Measurements from ENCODE around the gene RAB30.

RAB30 gene

DNA sequence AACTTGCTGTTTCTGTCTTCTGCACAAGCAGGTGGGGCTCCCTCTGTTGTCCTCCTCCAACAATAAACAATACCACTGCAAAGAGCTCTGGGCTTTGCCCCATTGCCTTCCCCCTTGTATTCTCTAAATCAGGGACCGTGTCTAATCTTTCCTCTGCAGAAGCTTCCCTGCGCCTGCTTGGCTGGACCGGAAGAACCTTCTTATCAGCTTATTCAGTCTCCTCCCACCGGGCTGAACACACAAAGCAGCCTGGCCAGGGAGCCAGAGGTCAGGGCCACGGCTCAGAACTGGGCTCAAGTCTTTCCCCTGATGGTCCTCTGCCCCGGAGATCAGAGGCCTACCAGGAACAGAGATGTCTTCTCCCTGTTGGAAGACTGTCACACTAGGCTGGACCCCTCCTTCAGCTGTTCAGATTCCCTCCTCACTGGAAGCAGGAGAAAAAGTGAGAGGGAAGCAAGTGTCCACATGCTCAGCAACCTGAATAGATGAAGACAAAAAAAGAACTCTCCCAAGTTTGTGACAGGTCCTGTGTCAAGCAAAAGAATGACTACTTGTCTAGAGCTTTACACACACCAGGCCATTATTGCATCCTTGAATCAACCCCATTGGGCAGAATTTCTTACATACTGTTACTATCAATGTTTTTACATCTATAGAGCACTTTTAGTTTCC, 63.7 kb downstream of the RAB30 start:
- no peak for DNase-seq

GRCh38 chr11:83007477-83007876, 64.2 kb downstream of the RAB30 start:
- no peak for DNase-seq

DNA sequence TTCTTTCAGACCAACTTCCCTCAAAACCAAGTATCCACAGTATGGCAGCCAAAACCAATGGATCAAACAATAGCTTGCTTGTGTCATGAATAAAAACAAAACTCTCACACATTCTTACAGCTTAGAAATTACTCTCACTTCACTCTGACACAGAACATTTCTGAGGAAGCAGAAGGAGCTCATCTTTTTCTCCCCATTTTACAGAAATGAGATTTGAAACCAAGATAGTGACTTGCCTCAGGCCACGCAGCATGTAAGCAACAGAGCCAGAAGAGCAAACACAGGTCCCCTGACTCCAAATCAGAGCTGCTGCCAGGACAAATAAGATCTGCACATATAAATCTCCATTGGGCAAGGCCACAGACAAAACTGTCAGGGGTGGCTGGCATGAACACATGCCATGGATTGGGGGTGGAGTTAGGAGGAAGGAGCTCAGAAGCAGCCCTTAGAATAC, 64.8 kb downstream of the RAB30 start:
- no peak for DNase-seq

DNA sequence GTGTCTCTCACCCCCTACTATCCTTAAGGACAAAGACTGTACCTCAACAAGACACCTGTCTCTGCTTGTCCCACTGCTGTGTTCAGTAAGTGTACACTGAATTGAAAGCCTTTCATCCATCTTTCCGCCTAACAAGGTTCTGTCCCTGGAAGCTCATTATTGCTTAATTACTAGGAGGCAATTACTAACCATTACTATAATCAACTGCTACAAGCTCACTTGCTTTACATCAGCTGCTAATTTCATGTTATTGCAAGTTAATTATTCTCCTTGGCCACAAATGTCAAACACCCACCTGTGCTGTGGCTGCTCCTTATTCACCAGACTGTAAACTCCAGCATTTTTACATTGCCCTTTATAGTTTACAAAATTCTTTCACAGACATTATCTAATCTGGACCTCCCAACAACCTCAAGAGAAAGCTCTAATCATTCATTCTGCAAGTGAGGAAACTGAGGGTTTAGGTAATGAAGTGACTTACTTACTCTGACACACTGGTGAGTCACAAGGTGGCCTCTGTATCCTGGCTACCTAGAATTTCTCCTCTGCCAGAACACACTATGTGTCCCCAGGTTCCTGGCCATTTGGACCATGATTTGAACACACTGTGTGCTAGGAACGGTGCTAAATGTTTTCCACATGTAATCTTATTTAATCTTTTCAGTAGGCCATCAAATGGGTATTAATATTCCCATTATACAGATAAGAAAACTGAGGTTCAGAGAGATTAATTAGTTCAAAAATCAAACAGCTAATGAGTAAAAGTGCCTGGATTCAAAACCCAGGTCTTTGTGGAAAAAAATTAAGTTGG, 66.7 kb downstream of the RAB30 start:
- DNase-seq, result no peak

GRCh38 chr11:83002522-83002921, 69.2 kb downstream of the RAB30 start:
- DNase-seq, result no peak

DNA sequence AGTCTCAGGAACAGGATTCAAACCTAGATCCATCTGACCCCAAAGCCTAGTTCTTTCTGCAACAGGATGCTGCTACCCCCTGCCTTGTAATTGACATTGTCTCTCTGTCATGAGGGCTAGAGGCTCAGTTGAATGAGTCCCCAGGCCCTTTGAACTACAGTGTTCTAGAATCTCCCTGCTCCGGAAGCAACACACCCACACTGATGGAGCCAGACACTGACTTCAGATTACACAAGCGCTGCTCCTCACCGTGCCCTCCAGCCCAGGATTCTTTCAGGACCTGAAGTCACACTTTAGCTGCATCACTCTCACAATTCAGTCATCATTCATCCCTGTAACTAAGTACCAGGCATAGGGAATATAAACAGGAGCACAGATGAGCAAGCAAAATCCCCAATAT, 69.6 kb downstream of the RAB30 start:
- DNase-seq, result no peak

GRCh38 chr11:83000381-83000780, 71.3 kb downstream of the RAB30 start:
- no peak for DNase-seq

- no peak for DNase-seq
Observed at GRCh38 chr11:82999232-82999631, 72.5 kb downstream of the RAB30 start.

- DNase-seq, result no peak
Observed at GRCh38 chr11:82998697-82999096, 73.0 kb downstream of the RAB30 start.

DNA sequence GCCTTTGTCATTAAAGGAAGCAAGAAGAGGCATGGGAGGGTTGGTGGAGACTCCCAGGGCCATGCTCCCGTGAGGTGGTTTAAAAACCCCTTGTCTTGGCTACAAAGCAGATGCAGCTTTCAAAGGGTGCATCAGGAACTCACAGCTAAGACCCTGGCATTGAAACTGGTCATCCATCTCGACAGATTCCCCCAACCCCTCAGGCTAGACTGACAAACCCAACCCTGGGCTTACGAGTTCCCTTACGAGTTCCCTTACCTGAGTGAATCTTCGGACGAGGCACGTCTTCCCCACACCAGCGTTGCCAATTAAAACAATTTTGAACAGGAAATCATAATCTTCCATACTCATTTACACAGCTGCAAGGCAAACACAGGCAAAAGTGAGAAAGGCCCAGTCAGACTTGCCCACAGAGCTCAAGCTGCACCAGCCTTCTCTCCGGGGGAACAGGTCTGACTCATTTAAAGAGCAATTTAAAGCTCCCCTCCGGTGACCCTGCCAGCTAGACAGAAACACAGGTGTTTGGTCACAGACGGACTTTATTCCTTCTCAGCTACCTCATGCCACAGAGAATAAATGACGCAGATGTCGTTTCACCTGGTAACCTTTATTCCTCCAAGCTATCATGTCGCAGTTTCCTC, 74.6 kb downstream of the RAB30 start:
- DNase-seq, result no peak

- no peak for DNase-seq
Observed at GRCh38 chr11:82995754-82996398, 75.8 kb downstream of the RAB30 start.

DNA sequence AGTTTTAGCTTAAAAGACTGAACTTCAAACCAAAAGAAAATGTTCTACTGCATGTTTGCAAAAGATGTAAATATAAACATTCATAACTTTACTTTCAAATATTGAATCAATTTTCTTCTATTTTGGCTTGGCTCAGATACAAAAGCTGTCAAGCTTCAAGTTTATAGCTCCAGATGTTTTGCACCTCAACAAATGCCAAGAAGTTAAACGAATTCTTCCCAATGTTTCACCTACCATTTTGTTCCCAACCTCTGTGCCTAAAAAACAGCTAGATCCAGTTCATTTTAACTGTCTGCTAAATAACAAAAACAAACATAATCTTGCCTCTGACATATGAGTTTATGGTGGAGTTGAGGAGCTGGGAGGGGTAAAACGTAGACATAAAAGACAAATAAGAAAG, 76.5 kb downstream of the RAB30 start:
- DNase-seq, result no peak

DNA sequence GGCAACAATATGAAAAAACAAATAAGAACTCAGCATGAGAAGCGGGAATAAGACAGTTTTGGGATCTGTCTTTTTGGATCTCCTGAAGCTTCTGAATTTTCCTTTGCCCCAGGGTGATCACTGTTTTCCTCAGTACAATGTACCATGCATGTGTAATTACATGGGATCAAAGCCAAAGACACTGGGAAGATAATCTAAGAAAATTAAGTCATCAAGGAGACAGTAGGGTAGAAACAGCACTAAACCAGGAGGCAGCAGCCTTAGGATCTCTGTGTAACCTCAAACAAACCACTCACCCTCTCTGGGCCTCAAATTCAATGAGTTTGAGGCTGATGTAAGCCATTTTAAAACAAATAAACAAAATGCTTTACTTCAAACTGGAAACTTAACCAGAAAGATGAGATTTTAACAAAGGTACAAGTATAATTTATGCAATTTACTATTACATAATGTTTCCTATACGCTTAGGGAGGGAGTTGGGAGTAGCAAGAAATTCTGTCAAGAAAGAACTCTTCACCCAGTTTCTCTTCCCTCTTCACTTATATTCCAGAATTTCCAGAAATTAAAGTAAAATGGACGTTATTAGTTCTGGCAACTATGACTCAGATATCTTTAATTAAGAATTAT, 77.0 kb downstream of the RAB30 start:
- DNase-seq, result no peak

DNA sequence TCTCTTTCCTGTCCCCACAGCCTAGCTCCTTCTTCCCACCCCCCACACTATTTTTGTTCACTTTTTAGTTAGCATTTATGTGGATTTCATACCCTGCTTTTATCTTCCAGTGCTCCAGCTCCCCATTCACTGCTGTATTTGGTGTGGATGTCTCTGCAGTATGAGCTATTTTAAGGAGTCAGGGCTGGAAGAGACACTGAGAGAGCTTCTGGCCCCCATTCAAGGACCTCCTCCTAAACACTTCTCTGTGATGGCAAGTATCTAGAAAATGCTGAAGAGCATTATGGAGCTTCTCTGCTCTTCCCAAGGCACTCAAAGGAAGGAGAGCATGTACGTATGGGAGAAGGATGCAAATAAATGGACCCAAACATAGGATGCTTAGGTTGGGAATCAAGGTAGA, 79.5 kb downstream of the RAB30 start:
- DNase-seq, result no peak

- no peak for DNase-seq
Observed at GRCh38 chr11:82989628-82990404, 81.9 kb downstream of the RAB30 start.

- DNase-seq, result no peak
Observed at GRCh38 chr11:82988936-82989627, 82.6 kb downstream of the RAB30 start.

DNA sequence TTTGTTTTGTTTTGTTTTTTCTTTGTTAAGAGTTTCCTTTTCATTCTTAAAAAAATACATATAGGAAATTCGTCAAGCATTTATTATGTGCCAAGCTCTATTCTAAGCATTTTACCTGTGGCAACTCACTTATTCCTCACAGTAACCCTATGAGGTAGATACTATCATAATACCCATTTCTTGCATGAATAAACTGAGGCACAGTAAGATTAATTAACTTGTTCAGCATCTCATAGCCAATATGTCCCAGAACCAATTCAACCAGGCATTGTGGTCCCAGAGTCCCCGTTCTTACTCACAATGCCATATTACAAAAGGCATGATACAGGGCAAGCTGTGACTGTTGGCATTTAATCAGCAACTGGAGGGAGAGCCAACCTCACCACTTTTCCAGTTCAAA, 83.7 kb downstream of the RAB30 start:
- DNase-seq, result no peak

DNA sequence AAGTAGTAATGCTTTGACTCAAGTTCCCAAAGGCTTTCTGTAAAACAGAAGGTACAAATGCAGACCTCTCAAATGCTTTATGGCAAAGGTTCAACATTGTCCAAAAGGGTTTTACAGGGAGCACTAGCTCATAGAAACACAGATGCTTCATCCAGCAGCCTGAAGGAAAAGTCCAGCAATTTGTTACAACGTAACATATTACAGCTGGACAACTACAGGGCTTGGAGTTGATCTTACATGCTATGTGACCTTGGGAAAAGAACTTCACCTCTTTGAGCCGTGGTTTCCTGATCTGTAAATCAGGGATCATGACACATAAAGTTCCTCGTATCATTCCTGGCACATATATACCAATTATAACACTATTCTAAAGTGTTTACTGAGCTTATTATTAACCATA, 85.3 kb downstream of the RAB30 start:
- DNase-seq, result no peak

DNA sequence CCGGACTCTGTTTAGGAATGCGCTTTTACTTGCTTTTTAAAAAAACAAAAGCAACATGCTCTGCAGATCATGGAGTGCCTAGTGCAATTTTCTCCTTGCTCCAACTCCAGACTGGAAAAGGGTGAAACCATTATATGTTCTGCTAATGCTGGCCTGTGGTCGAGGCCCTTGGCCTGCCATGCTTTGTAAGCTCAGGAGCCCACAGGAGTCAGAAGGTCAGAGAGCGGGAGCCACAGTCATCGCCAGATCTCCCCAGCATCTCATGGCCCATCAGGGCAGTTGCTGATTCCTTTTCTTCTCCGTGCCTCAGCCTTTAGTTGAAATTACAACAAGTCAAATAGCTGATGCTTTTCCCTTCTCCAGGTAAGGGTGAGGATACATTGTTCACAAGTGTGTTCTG, 89.8 kb downstream of the RAB30 start:
- DNase-seq, result no peak

GRCh38 chr11:82980947-82981346, 90.8 kb downstream of the RAB30 start:
- no peak for DNase-seq

DNA sequence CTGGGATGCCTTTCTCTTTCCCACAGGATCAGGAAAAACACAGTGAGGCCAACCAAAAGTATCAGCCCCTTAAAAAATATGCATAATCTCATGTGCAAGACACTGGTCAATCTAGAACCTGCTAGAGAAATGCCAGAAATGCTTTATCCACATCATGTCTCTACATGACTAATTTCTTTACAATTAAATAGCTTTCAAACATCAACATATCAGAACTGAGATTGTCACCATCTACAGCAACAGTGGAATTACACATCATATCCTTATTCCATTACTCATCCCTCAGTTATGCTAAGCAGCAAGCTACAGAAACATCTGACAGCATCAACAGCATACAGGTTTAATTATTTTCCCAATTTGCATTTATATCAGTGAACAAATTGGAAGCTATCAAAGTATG, 91.4 kb downstream of the RAB30 start:
- no peak for DNase-seq

DNA sequence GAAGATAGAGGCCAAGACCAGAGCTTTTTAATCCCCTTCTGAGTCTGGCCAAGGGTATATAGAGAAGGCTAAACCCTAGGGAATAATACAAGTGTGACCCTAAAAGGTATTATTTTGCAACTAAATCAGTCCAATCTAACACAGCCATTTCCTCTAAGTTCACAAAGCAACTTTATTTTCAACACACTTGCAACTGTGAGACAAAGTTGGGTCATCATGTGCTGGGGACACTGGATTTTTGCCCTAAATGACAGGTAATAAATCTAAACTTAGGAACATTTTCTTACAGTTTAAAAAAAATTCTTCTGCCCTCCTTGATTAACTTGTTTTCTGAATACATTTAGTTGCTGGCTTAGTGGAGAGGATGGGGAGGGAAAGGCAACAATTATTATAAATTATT, 91.9 kb downstream of the RAB30 start:
- no peak for DNase-seq

Data from right forelimb (tissue), 1 donor.